ENCODE data around the gene MAL. TPM values are rescaled to one million over a fixed set of nuclear protein-coding genes. Genes with fewer than 3 reads are reported as not detected.
A peak's percentile ranks its signal among the peaks of the same experiment; 100 is the strongest.

Gene MAL
- total and polyA plus RNA-seq, 2 of the 13 experiments (the other 11 are each of a cell fraction or from before 2014, with no cell fraction given): not detected

GRCh38 chr2:95038635-95039298 is 13.3 kb downstream of the MAL start (continued):
- no peak for TF ChIP-seq TIGD3 (CRISPR knock-in tag; IDR thresholded peaks at IDR 0.05; ENCODE audit: borderline replicate concordance)
- no peak for TF ChIP-seq WIZ (CRISPR knock-in tag; IDR thresholded peaks at IDR 0.05)
- TF ChIP-seq PATZ1 (CRISPR knock-in tag; IDR thresholded peaks at IDR 0.05): no peak
- TF ChIP-seq PHB2 (IDR thresholded peaks at IDR 0.05; ENCODE audit: partially characterized antibody): no peak
- no peak for TF ChIP-seq ZNF263 (CRISPR knock-in tag; IDR thresholded peaks at IDR 0.05)

- POLR2A ChIA-PET: no interaction called here
- DNase-seq (ENCODE audit: low spot score): no peak
- no peak overlapping the region for H3K4me3 ChIP-seq (replicated peaks in 1 of 3; ENCODE audit: insufficient read depth in 1 of 3, low read depth in 2 of 3, low read length in 3 of 3)
- H3K9me3 ChIP-seq (ENCODE audit: low read length): peaks cover 13% of the 10 kb centered on the region; the same call in 1 of the 2 replicates
- H3K27me3 ChIP-seq (ENCODE audit: control insufficient read depth in 1 of 2, insufficient read depth in 2 of 2, low read length in 2 of 2): peaks cover 5 to 60% of the 10 kb centered on the region in 2 experiments; a peak in 3 of 5 replicates
- 78% methylated on average over 1 of the region's 1 CpG for whole genome bisulfite sequencing (ENCODE audit: low lambda C conversion rate)
- CTCF ChIA-PET (ENCODE audit: low intra/inter-chr PET ratio, low total read pairs): no interaction called here
- no peak overlapping the region for H3K27ac ChIP-seq (ENCODE audit: extremely low read length, insufficient read depth, low read length)
- FAIRE-seq: no peak
- in situ Hi-C loops (cut with HindIII; ENCODE audit: extremely low pct_ligation_motif_present, low pct_unique_long_range_greater_than_20kb): no loop called here
- BruUV-seq (replicated peaks): no TSS peak
- no peaks in the 10 kb centered on the region for H3K36me3 ChIP-seq (replicated peaks in 1 of 2; ENCODE audit: control insufficient read depth in 1 of 2, insufficient read depth in 2 of 2, low read length in 2 of 2)
- H3K9ac ChIP-seq (ENCODE audit: insufficient read depth, low read depth, low read length): no peak overlapping the region
- H4K20me1 ChIP-seq (ENCODE audit: insufficient read depth, low read length): no peaks in the 10 kb centered on the region; the same call in 1 of the 2 replicates
- no peaks in the 10 kb centered on the region for H3K4me1 ChIP-seq (ENCODE audit: insufficient read depth, low read length)
- no peaks in the 10 kb centered on the region for H3K79me2 ChIP-seq (ENCODE audit: insufficient read depth, low read length)
- no peak overlapping the region for H2AFZ ChIP-seq (ENCODE audit: low read length)
- intact Hi-C loops (cut with micrococcal nuclease; ENCODE audit: unreplicated experiment): no loop called here
- no peak for ATAC-seq
- H3K4me2 ChIP-seq (ENCODE audit: low read depth, low read length): no peak overlapping the region
- TF ChIP-seq ASH2L (IDR thresholded peaks at IDR 0.05; ENCODE audit: insufficient read length, low read depth, low read length): peak; percentile 95
- TF ChIP-seq CHD4 (IDR thresholded peaks at IDR 0.05; ENCODE audit: borderline replicate concordance, low read length): no peak
- TF ChIP-seq JUNB (CRISPR knock-in tag; IDR thresholded peaks at IDR 0.05; ENCODE audit: borderline replicate concordance): no peak
- TF ChIP-seq CREB1 (IDR thresholded peaks at IDR 0.05): peak; percentile 39
- no peak for TF ChIP-seq CREB1 (CRISPR knock-in tag; IDR thresholded peaks at IDR 0.05)
- TF ChIP-seq PITX1 (CRISPR knock-in tag; IDR thresholded peaks at IDR 0.05): no peak
- TF ChIP-seq SRSF1 (optimal IDR thresholded peaks at IDR 0.05; ENCODE audit: low read depth, low read length): no peak
- TF ChIP-seq POLR2AphosphoS2 (IDR thresholded peaks at IDR 0.05; ENCODE audit: low read depth, low read length): no peak
- no peak for TF ChIP-seq CCDC6 (CRISPR knock-in tag; IDR thresholded peaks at IDR 0.05)
- no peak for TF ChIP-seq ZNF773 (CRISPR knock-in tag; IDR thresholded peaks at IDR 0.05; ENCODE audit: borderline replicate concordance)
- TF ChIP-seq MAFG (CRISPR knock-in tag; IDR thresholded peaks at IDR 0.05): no peak
- no peak for TF ChIP-seq ZBTB43 (CRISPR knock-in tag; conservative IDR thresholded peaks at IDR 0.05)
- TF ChIP-seq MAFF (IDR thresholded peaks at IDR 0.05; ENCODE audit: low read depth, low read length): no peak
- TF ChIP-seq ZNF20 (CRISPR knock-in tag; IDR thresholded peaks at IDR 0.05): no peak
Measured at GRCh38 chr2:95039363-95039762, 13.9 kb downstream of the MAL start.

Measured in HepG2 (cell line).